Sigmoid colon (tissue), 3 donors: ENCODE measurements around the gene NCAPD3.

ENCODE experiments used
- POLR2A ChIP-seq, 2 donors: fragments of 450-650 bp; IDR thresholded peaks; one replicate each; pipeline ENCODE4 v1.6.1; 2016; ENCODE audit warnings: antibody characterized with exemption in 2 of 2, mild to moderate bottlenecking in 2 of 2, moderate library complexity in 2 of 2
- TF ChIP-seq, protein P1 (sequence below), 4 experiments: fragments of 450-650 bp in 3 of 4; fragments of 200-600 bp in 1 of 4; IDR thresholded peaks; one replicate each; pipeline ENCODE4 v1.5.1; 2016 to 2019; ENCODE audit warnings: antibody characterized with exemption in 4 of 4, mild to moderate bottlenecking in 3 of 4, moderate library complexity in 2 of 4

DNA sequence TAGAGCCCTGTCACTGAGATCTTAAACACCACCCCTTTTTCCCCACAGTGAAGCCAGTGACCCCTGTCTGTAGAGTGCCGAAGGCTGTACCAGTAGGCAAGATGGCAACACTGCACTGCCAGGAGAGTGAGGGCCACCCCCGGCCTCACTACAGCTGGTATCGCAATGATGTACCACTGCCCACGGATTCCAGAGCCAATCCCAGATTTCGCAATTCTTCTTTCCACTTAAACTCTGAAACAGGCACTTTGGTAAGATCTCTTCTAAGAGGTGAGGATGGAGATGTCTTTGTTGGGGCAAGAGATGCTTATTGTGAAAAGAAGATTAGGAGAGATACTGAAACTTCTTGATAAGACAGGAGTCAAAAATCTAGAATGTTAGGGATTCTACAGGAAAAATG, 79.0 kb downstream of the NCAPD3 start:
- TF ChIP-seq, protein P1, sequence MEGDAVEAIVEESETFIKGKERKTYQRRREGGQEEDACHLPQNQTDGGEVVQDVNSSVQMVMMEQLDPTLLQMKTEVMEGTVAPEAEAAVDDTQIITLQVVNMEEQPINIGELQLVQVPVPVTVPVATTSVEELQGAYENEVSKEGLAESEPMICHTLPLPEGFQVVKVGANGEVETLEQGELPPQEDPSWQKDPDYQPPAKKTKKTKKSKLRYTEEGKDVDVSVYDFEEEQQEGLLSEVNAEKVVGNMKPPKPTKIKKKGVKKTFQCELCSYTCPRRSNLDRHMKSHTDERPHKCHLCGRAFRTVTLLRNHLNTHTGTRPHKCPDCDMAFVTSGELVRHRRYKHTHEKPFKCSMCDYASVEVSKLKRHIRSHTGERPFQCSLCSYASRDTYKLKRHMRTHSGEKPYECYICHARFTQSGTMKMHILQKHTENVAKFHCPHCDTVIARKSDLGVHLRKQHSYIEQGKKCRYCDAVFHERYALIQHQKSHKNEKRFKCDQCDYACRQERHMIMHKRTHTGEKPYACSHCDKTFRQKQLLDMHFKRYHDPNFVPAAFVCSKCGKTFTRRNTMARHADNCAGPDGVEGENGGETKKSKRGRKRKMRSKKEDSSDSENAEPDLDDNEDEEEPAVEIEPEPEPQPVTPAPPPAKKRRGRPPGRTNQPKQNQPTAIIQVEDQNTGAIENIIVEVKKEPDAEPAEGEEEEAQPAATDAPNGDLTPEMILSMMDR (IDR thresholded peaks at IDR 0.05), result no peak
- TF ChIP-seq POLR2A (IDR thresholded peaks at IDR 0.05), result no peak
